HG03378 (cell line): Measurements from ENCODE around the gene TPRG1L.

Source experiments
- ATAC-seq: cut with Tn5 transposase; IDR thresholded peaks from one replicate; pipeline ENCODE4 v1.9.1; 2021; ENCODE audit warnings: mild to moderate bottlenecking, moderate library complexity; ENCODE audit not compliant: unreplicated experiment

Gene TPRG1L

DNA sequence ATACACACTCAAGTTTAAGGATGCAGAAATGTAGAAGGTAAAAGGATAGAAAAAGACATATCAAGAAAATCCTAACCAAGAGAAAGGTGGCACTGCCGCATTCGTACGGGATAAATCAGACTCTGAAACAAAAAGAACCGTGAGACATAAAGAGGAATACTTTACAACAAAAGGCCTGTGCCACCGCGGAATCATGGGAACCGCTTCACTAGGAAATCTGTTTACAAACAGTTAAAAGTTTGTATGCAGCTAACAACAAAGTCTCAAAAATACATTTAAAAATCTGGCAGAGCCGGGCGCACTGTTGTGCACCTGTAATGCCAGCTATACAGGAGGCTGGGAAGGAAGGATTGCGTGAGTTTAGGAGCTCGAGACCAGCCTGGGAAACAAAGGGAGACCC is 17.0 kb downstream of the TPRG1L start:
- no peak for ATAC-seq

DNA sequence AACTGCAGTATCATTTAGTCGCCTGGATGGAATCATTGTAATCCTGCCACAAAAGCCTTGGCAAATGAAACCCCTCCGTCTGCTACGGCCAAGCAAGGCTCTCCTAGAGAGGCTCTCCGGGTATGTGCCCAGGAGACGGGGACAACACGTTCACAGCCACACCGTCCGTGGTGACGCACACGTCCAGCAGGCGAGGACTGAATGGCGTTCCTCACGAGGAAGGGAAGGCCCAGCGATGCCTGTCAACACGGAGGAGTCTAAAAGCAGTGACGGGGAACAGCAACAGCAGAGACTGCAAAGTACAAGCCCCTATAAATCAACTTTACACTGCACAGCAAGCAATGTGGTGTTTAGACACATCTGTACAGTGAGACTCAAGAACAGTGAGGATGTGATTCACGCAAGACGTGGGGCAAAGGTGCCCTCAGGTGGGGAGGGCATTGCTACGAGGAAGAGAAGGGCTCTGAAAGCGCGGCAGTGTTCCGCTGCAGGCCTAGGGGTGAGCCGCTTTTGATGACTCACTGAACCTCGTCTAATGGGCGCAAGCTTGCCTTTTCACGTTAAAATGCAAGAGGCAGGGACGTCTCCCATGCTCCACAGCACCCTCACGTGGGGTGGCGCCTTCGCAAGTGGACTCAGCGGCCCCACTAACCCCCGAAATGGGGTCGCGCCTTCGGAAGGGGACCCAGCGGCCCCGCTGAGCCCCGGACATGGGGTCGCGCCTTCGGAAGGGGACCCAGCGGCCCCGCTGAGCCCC is 18.3 kb downstream of the TPRG1L start:
- no peak for ATAC-seq

DNA sequence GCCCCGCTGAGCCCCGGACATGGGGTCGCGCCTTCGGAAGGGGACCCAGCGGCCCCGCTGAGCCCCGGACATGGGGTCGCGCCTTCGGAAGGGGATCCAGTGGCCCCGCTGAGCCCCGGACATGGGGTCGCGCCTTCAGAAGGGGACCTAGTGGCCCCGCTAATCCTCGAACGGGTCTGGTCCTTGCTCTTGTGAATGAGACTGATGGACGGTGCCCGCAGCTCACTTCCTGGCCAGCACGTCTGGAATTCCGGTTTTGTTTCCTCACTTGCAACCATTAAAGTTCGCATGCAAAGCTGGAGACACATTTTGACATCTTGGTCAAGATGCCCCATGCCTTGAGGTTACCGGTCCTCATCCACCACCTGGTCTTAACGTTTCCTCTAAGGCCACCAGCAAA is 19.5 kb downstream of the TPRG1L start:
- no peak for ATAC-seq

DNA sequence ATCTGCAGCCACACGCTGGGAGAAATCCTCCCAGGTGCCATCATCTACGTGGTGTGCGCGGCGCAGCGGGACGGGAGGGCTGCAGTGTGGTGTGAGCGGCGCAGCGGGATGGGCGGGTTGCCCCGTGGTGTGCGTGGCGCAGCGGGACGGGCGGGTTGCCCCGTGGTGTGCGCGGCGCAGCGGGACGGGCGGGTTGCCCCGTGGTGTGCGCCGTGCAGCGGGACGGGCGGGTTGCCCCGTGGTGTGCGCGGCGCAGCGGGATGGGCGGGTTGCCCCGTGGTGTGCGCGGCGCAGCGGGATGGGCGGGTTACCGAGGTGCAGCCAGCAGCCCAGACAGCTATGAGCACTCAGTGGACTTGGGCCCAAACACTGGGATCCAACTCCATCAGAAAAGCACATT is 20.4 kb downstream of the TPRG1L start:
- no peak for ATAC-seq

DNA sequence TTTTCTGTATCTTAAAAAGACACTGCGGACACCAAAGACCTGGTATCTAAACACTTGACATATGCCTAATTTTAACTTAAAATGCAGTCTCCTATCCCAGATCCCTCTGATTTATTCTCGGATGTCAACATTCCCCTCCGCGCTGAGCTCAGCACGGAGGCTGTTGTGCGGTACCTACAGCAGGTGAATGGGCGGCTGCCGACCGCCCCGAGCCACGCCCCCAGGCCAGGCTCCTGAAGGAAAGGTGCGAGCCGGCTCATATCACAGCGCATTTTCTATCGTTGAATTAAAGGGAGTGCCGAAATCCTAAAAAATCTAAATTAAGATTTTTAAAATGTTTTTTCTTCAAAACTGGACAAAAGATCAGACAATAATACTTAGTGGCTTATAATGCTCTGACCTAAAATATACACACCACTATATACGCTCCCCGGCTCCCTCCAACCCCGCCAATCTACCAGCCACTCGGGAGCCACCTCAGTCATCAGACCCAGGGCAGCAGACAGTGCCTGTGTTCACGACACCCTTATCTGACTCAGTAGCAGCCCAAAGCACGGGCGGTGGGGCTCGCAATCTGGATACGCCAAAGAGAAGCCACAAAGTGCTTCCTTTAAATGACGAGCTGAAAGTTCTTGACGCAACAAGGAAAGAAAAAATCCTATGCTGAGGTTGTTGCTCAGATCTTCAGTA is 21.0 kb downstream of the TPRG1L start:
- no peak for ATAC-seq

DNA sequence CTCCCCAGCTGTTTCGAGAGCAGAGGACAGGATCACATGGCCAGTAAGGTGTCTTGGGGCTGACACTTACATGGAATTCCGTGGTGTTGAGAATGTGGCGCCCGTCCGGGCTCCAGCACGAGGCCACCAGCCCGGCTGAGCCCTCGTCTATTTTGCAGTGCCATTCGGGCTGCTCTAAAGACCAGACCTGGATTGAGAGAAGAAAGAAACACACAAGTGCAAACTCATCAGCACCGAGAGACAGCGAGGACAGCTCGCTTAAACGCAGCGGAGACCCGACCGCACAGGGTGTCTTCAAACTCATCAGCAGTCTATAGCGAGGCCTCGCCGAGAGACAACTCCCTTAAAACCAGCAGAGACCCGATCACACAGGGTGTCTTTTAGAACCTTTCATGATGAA is 21.8 kb downstream of the TPRG1L start:
- ATAC-seq, result no peak

DNA sequence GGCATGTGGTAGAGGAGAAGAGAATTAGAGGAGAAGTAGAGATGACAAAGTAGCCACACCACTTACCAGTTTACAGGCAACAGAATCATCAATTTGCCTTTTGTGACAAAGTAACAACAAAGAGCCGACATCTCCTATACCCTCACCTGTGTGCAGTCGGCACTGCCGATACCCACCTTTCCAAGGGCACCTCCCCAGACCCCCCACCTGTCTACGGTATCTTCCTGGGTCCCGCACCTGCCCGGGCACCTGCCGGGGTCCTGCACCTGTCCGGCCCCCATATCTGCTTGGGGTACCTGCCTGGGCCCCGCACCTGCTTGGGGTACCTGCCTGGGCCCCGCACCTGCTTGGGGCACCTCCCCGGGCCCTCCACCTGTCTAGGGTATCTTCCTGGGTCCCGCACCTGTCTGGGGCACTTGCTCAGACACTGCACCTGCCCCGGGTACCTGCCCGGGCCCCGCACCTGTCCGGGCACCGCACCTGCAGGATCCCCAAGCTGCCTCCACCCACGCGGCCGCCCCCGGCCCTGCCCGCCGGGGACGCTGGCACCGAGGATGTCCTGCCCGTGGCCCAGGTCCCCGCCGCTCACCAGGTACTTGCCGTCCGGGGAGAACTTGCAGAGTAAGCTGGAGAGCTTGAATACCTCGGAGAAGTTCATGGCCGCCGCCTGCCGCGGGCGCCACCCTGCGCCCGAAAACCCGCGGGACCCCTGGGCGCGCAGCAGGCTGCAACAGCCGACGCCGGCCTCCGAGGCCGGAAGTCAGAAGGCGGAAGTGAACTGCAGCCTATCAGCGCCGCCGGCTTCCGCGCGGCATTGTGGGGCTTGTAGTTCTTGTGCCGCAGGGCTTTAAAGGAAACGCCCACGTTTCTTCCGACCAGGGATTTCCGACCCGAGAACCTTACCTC is 24.8 kb downstream of the TPRG1L start, which contains the start of gene WRAP73:
Gene WRAP73, minus strand, starts transcription at position 762 of the 906 bp plus-strand sequence. Its CDS starts 104 bp downstream, at position 658.
- ATAC-seq, result peak; percentile 63

DNA sequence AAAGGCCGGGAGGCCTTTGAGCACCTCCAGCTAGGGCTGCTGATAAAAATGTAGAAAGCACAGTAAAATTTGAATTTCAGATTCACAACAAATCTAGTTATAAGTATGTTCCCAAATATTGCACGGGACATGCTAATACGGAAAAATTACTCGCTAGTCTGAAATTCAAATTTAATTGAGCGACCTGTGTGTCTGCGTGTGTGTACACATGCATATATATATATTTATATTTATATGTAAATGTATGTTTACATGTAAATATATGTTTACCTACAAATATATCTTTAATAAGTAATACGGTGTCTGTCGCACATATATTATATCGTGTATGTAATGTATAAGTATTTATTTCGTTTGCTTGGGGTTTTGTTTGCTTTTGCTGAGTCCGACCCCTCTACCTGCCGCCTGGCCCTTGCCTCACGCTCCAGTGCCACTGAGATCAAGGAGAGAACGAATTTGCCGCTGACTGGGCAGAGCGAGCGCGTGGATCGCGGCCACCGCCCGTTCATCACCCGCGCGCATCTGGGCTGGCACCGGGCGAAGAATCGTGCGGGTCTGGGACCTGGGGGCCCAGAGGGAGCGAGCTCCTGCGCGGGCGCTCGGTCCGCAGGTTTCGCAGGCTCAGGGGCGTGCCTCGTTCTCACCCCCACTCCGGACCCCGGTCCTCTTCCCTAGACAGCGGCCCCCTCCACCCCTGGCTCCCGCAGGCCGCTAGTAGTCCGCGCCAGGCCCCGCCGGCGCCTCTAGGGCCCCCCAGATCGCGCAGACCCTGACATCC is 25.6 kb downstream of the TPRG1L start:
- peak; percentile 6 for ATAC-seq

DNA sequence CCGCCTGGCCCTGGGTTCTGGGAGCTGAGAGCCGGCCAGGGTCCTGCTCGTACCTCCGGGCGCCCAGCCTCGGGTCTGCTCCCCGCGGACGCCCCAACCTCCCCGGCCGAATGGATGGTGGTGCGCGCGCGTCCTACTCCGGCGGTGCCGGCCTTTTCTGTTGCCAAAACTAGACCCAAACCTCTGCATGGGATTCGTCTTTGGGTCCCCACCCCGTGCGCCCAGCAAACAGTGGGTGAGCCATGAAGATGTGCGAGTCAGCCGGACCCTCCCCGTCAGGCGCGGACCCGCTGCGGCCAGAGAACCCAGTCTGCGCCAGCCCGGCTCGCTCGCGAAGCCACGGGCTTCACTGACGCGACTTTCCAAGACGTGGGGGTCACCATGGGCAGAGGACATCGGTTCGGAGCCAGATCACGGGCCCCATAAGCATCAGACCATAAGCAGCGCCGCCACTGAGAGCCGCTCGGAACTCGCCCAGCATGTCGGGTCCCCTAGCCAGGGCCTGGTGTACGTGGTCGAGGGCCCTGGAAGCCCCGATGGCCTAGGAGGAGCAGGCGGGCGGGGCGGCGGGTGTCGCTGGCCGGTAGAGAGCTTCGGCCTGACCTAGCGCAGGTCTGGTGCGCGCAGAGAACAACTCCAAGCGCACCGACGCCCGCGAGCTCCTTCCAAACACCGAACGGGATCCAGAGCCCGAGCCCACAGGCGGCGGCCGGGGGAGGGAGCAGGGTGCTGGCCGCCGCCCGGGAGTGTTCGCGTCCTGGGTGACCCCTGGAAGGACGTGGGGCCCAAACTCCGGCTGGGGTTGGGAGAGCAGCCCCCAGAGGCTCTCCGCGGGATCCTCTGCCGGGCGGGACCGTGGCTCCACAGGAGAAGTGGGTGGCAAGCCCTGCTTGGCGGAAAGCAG is 26.5 kb downstream of the TPRG1L start:
- no peak for ATAC-seq

DNA sequence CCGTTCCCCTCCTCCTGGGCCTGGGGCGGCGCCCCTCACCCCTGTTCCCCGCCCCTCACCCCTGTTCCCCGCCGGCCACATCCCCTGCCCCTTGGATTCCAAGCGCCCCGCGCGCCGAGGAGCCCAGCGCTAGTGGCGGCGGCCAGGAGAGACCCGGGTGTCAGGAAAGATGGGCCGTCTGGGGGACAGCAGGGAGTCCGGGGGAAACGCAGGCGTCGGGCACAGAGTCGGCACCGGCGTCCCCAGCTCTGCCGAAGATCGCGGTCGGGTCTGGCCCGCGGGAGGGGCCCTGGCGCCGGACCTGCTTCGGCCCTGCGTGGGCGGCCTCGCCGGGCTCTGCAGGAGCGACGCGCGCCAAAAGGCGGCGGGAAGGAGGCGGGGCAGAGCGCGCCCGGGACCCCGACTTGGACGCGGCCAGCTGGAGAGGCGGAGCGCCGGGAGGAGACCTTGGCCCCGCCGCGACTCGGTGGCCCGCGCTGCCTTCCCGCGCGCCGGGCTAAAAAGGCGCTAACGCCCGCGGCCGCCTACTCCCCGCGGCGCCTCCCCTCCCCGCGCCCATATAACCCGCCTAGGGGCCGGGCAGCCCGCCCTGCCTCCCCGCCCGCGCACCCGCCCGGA is 27.2 kb downstream of the TPRG1L start, which contains the start of gene TP73:
Gene TP73, plus strand, starts transcription at position 587 of the 618 bp plus-strand sequence. CDS start 29,850 bp downstream, outside the sequence.
- no peak for ATAC-seq

DNA sequence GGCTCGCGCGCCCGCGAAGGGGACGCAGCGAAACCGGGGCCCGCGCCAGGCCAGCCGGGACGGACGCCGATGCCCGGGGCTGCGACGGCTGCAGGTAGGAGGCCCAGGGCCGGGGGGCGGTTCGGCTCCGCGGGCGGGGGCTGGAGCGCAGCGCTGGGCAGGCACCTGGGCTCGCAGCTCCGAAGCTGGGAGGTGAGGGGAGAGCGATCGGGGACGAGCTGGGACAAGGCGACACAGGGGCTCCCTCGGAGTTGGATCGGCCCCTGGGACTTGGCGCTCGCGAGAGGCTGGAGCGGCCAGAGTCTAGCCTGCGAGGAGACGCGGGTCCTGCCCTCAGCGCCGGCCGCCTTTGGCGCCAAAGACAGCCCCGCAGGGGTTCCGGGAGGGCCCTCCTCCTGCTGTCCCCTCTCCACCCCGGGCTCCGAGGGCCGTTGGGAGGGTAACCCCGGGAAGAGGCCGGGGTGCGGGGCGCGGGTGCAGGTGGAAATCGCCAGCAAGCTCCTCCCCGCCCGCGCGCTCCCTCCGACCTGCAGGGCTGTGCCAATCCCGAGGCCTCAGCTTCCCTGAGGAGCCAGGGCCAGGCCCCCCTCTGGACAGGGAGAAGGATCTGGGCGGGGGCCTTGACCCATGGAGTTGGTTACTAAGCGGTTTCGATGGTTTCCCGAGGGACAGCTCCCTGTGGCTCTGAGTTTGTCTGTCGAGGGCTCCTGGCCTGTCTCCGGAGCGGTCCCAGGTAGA is 27.9 kb downstream of the TPRG1L start:
- no peak for ATAC-seq

DNA sequence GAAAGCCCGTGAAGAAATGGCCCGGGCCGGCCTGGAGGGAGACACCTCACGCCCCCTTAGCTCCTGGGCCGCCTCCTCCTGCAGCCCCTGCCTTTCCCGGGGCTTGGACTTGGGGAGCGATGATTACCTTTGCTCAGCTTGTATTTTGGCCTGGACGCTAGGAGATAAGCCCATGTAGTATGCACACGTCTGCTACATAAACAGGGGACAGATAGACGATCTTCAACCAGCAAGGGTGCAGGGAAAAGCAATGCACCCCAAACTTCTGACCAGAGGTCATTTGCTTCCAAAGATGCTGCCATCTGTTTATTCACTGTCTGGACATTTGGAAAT is 28.4 kb downstream of the TPRG1L start:
- no peak for ATAC-seq

DNA sequence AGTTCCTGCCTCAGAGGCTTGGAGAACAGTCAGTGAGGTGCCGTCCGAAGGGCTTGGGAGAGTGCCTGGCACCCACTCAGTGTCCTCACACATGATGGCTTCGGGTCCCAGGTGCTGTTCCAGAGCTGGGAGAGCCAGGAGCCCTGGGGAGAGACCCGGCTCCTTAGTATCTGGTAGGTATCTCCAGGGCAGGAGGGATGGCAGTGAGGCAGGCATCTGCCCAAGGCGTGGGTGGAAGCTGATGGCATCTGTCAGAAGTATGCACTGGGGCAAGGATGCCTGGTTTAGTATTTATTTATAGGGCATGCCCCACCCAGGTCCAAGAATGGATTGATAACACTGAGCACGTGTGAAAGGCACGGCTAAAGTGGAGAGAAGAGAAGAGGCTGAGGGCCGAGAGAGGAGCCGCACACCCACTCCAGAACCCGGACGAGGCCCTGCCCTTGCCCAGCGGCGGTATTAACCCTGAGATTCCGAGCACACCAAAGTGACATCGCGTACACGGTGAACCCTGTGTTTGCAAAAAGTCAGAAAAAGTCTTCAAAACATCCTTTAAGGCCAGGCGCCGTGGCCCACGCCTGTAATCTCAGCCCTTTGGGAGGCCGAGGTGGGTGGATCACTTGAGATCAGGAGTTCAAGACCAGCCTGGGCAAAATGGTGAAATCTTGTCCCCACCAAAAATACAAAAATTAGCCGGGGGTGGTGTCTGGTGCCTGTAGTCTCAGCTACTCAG is 29.9 kb downstream of the TPRG1L start:
- ATAC-seq, result no peak

DNA sequence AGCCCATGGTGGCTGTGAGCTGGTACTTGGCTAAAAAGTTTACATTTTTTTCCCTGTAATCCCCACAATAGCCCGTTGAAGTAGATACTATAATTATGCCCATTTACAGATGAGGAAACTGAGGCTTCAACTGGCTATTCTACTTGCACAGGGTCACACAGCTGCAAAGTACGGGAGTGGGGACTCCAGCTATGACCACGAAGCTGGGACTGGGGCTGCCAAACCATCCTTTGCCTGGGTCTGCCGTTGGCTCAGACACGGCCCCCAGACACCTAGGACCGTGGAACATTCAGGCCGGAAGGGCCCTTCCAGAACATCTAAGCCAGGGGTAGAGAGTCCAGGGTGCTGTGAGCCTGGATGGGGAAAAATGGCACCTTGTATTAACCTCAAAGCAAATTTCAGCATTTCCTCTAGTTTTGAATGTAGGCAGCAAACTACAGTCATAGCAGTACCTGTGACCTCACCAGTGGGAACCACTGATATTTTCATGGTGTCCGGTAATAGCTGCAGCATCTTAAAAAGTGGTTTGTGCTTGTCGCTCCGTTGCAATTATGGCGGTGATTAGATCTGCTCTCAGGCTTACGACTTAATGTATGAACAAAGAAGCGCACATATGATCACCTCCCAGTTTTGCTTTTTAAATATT is 31.8 kb downstream of the TPRG1L start:
- peak; percentile 71 for ATAC-seq

DNA sequence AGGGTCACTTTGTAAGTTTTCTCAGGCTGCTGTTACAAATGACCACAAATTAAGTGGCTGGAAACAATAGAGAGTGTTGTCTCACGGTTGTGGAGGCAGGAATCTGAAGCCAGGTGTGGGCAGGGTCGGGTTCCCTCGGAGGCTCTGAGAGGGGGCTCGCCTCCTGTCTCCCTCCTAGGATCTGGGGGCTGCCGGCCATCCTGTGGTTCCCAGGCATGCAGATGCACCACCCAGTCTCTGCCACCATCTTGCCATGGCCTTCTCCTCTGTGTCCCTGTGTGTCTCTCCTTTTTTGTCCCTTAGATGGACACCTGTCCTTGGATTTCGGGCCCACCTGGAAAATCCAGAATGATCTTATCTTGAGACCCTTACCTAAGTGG is 32.3 kb downstream of the TPRG1L start:
- no peak for ATAC-seq

DNA sequence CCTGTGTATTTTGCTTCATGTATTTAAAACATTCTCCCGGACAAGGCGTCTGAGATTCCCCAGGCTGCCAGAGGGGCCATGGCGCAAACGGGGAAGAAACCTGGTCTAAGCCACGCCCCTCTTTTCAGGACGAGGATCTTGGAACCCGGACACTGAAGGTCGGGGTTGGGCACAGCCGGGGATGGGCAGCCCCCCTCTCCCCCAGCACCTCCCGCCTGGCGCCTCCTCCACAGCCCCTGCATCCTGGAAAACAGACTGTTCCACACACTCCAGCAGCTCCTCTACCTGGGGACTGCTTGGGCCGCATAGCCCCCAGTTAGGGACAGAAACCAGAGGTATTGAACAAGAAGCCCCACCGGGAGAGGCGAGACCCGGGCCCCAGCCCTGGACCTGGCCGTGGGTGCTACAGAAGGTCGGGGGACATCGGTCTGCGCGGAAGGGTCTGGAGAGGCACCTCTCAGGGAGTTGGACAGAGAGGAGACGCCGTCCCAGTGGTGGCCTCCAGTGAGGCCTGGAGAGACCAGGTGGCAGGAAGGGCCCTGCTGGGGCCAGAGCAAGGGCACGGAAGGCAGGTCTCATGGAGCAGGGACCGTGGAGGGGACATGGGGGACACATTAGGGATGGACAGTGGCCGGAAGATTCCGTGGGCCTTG is 32.9 kb downstream of the TPRG1L start:
- no peak for ATAC-seq

DNA sequence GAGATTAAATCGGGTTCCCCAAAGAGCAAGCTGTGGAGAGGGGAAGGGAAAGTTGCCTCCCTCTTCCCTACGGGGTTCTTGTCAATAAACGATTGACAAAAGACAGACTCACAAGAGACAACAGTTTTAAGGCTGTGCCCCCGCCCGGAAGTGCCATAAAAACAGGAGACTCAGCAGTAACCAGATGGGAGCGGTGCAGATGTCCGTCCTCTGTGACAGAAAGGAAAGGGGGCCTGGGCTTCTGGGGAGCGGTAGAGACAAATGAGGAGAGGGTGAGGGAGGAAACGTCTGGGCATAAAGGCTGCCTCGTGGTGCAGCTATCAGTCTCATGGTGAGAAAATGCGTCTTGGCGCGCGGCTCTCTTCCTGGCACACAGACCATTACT is 33.4 kb downstream of the TPRG1L start:
- ATAC-seq, result no peak
